Ishikawa (cell line): ENCODE results near the gene RPS25.

Source experiments
- EGR1 ChIP-seq: IDR thresholded peaks from 2 replicates; pipeline ENCODE4 v1.6.1; 2012
- EP300 ChIP-seq: IDR thresholded peaks from 2 replicates; pipeline ENCODE4 v1.6.1; 2012; ENCODE audit warnings: borderline replicate concordance
- FOXM1 ChIP-seq: IDR thresholded peaks from 2 replicates; pipeline ENCODE4 v1.6.1; 2012; ENCODE audit warnings: low read depth, borderline replicate concordance
- MAX ChIP-seq: IDR thresholded peaks from 2 replicates; pipeline ENCODE4 v1.6.1; 2012
- REST ChIP-seq: IDR thresholded peaks from 2 replicates; pipeline ENCODE4 v1.6.1; 2012; ENCODE audit warnings: low read depth, mild to moderate bottlenecking
- TAF1 ChIP-seq: IDR thresholded peaks from 2 replicates; pipeline ENCODE4 v1.6.1; 2012; ENCODE audit warnings: low read depth, mild to moderate bottlenecking
- TEAD4 ChIP-seq: IDR thresholded peaks from 2 replicates; pipeline ENCODE4 v1.6.1; 2012
- YY1 ChIP-seq: IDR thresholded peaks from 2 replicates; pipeline ENCODE4 v1.6.1; 2012; ENCODE audit warnings: low read depth

- TF ChIP-seq MAX (peak; percentile 99), TEAD4 (peak; percentile 59; the same call in 1 of the 2 replicates), FOXM1 (no peak), REST (no peak), YY1 (peak; percentile 39; the same call in 1 of the 2 replicates), EGR1 (peak; percentile 81), EP300 (peak; percentile 20; the same call in 1 of the 2 replicates), TAF1 (peak; percentile 71)
Observed at GRCh38 chr11:119030329-119031047, 12.3 kb upstream of the RPS25 start, which contains the start of gene SLC37A4.
